Measurements from ENCODE around the gene AHCTF1. TPM values are rescaled to one million over a fixed set of nuclear protein-coding genes. Genes with fewer than 3 reads are reported as not detected.

The AHCTF1 gene
- total and polyA plus RNA-seq, 9 of the 15 experiments (the other 6 are each of a cell fraction or from before 2014, with no cell fraction given), result 9.4 to 102 (median 47.6) TPM

DNA sequence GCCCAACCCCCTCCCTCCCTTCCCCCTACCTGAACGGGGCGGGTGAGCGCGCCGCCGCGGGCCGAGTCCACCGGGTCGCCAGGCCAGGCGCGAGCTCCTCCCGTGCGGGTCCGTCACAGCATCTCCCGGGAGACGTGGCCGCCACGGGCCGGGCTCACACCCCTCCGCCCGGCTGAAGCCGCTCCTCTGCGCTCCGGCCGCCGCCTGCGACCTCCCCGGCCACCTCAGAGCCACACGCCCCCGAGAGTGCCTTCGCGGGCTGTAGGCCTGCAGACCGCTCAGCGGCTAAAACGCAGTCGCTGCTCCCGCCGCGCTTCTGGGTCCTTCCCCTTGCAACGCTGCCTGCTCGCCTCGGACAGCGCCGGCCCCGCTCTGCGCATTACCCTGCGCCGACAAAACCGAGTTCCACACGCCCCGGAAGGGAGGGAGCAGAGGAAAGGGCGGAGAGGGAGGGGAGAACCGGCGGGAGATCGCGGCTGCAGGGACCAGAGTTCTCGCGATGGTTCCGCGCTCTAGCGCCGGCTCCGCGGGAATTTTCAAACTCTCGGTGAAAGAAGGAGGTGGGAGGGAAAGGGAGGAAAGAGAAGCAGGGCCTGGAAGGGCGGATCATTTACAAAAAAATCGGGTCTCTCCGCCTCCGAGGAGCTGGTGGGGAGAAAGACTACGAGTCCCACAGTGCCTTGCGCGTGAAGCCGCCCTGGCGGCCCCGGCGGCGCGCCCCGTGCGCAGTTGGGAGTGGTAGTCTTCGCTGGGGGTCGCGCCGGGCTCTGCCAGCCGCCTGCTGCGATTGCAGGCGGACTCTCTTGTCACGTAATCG lies at the start of gene AHCTF1 (continued):
- TF ChIP-seq TSC22D4 (tag; IDR thresholded peaks at IDR 0.05) (no peak), FOXA3 (CRISPR knock-in tag; conservative IDR thresholded peaks at IDR 0.05 in 1 of 2, IDR thresholded peaks at IDR 0.05 in 1 of 2) (no peak), NFRKB (IDR thresholded peaks at IDR 0.05; ENCODE audit: low read depth) (peak; percentile 43), PML (IDR thresholded peaks at IDR 0.05; ENCODE audit: low read length) (peak; percentile 87; the same call in 1 of the 2 replicates), MTA3 (IDR thresholded peaks at IDR 0.05; ENCODE audit: borderline replicate concordance) (peak; percentile 81), ZBTB17 (CRISPR knock-in tag; IDR thresholded peaks at IDR 0.05) (0 out of 2 replicates have a peak, but pooled peaks have one; percentile 61), CEBPG (CRISPR knock-in tag; IDR thresholded peaks at IDR 0.05) (no peak; the same call in 1 of the 2 replicates), CEBPG (tag; conservative IDR thresholded peaks at IDR 0.05 in 1 of 2, IDR thresholded peaks at IDR 0.05 in 1 of 2) (no peak), CCNT2 (IDR thresholded peaks at IDR 0.05; ENCODE audit: borderline replicate concordance, extremely low read depth, insufficient read length, low read depth, low read length) (peak; percentile 57), ETV5 (CRISPR knock-in tag; IDR thresholded peaks at IDR 0.05; ENCODE audit: low read depth) (peak; percentile 91), HNRNPH1 (optimal IDR thresholded peaks at IDR 0.05; ENCODE audit: low read depth, low read length) (no peak), SIN3A (IDR thresholded peaks at IDR 0.05; ENCODE audit: borderline replicate concordance in 2 of 2, control insufficient read depth in 1 of 2, low read depth in 2 of 2, low read length in 2 of 2) (peak in 1 of 2 experiments; percentile 94; a peak in 2 of 4 replicates), CHCHD3 (CRISPR knock-in tag; IDR thresholded peaks at IDR 0.05) (no peak), KAT8 (IDR thresholded peaks at IDR 0.05; ENCODE audit: low read depth) (no peak), NRF1 (conservative IDR thresholded peaks at IDR 0.05 in 1 of 2, IDR thresholded peaks at IDR 0.05 in 1 of 2) (peak; percentile 94 to 95)
- TF ChIP-seq, protein P1, sequence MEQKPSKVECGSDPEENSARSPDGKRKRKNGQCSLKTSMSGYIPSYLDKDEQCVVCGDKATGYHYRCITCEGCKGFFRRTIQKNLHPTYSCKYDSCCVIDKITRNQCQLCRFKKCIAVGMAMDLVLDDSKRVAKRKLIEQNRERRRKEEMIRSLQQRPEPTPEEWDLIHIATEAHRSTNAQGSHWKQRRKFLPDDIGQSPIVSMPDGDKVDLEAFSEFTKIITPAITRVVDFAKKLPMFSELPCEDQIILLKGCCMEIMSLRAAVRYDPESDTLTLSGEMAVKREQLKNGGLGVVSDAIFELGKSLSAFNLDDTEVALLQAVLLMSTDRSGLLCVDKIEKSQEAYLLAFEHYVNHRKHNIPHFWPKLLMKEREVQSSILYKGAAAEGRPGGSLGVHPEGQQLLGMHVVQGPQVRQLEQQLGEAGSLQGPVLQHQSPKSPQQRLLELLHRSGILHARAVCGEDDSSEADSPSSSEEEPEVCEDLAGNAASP (IDR thresholded peaks at IDR 0.05), result no peak
- TF ChIP-seq, protein P2, sequence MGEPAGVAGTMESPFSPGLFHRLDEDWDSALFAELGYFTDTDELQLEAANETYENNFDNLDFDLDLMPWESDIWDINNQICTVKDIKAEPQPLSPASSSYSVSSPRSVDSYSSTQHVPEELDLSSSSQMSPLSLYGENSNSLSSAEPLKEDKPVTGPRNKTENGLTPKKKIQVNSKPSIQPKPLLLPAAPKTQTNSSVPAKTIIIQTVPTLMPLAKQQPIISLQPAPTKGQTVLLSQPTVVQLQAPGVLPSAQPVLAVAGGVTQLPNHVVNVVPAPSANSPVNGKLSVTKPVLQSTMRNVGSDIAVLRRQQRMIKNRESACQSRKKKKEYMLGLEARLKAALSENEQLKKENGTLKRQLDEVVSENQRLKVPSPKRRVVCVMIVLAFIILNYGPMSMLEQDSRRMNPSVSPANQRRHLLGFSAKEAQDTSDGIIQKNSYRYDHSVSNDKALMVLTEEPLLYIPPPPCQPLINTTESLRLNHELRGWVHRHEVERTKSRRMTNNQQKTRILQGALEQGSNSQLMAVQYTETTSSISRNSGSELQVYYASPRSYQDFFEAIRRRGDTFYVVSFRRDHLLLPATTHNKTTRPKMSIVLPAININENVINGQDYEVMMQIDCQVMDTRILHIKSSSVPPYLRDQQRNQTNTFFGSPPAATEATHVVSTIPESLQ (CRISPR knock-in tag; IDR thresholded peaks at IDR 0.05), result peak; percentile 84; the same call in 1 of the 2 replicates
- TF ChIP-seq, protein P3, sequence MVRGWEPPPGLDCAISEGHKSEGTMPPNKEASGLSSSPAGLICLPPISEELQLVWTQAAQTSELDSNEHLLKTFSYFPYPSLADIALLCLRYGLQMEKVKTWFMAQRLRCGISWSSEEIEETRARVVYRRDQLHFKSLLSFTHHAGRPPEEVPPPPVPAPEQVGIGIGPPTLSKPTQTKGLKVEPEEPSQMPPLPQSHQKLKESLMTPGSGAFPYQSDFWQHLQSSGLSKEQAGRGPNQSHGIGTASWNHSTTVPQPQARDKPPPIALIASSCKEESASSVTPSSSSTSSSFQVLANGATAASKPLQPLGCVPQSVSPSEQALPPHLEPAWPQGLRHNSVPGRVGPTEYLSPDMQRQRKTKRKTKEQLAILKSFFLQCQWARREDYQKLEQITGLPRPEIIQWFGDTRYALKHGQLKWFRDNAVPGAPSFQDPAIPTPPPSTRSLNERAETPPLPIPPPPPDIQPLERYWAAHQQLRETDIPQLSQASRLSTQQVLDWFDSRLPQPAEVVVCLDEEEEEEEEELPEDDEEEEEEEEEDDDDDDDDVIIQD (CRISPR knock-in tag; IDR thresholded peaks at IDR 0.05), result no peak; the same call in 1 of the 2 replicates

Measured in K562 (cell line).